Trophoblast cell (in vitro differentiated cells and primary cell): ENCODE results near the gene ATF3.

Source experiments
- DNase-seq, 2 donors: peaks; one replicate each; pipeline ENCODE4 v3.0.0-alpha.2; 2016
- H2AFZ ChIP-seq: 2 replicates; pipeline ENCODE4 v1.6.1; 2013; ENCODE audit warnings: low read length, moderate library complexity, mild to moderate bottlenecking; ENCODE audit not compliant: insufficient read depth, poor library complexity
- H2AK5ac ChIP-seq: 2 replicates; pipeline ENCODE4 v1.6.1; 2013; ENCODE audit warnings: mild to moderate bottlenecking, low read length
- H2BK120ac ChIP-seq: 2 replicates; pipeline ENCODE4 v1.6.1; 2013; ENCODE audit warnings: low read length, mild to moderate bottlenecking, moderate library complexity; ENCODE audit not compliant: insufficient read depth, poor library complexity
- H2BK12ac ChIP-seq: 2 replicates; pipeline ENCODE4 v1.6.1; 2013; ENCODE audit warnings: mild to moderate bottlenecking, low read length, moderate library complexity
- H2BK5ac ChIP-seq: 2 replicates; pipeline ENCODE4 v1.6.1; 2013; ENCODE audit warnings: low read length, low read depth, moderate library complexity, mild to moderate bottlenecking; ENCODE audit not compliant: poor library complexity
- H3K14ac ChIP-seq: 2 replicates; pipeline ENCODE4 v1.6.1; 2013; ENCODE audit warnings: mild to moderate bottlenecking, low read length
- H3K18ac ChIP-seq: 2 replicates; pipeline ENCODE4 v1.6.1; 2013; ENCODE audit warnings: mild to moderate bottlenecking, low read length
- H3K23ac ChIP-seq: 2 replicates; pipeline ENCODE4 v1.6.1; 2013; ENCODE audit warnings: low read length
- H3K27ac ChIP-seq: 2 replicates; pipeline ENCODE4 v1.5.1; 2013; ENCODE audit warnings: low read depth, mild to moderate bottlenecking, inconsistent platforms, low read length, moderate library complexity
- H3K27me3 ChIP-seq: 2 replicates; pipeline ENCODE4 v1.6.1; 2013; ENCODE audit warnings: inconsistent platforms, mild to moderate bottlenecking, low read length, moderate library complexity; ENCODE audit not compliant: insufficient read depth
- H3K36me3 ChIP-seq, 2 experiments: 1 replicate in 1 of 2; 2 replicates in 1 of 2; pipeline ENCODE4 v1.6.1; 2013; ENCODE audit warnings: low read length in 2 of 2, mild to moderate bottlenecking in 2 of 2, moderate library complexity in 1 of 2; ENCODE audit not compliant: insufficient read depth in 2 of 2, control insufficient read depth in 1 of 2
- H3K4ac ChIP-seq: 2 replicates; pipeline ENCODE4 v1.6.1; 2013; ENCODE audit warnings: low read depth, mild to moderate bottlenecking, low read length, moderate library complexity
- H3K4me1 ChIP-seq, 2 experiments: 1 replicate in 1 of 2; 2 replicates in 1 of 2; pipeline ENCODE4 v1.6.1; 2013; ENCODE audit warnings: low read length in 2 of 2, mild to moderate bottlenecking in 2 of 2, moderate library complexity in 1 of 2; ENCODE audit not compliant: insufficient read depth in 2 of 2, control insufficient read depth in 1 of 2
- H3K4me2 ChIP-seq: 2 replicates; pipeline ENCODE4 v1.6.1; 2013; ENCODE audit warnings: inconsistent platforms, mild to moderate bottlenecking, low read length, moderate library complexity
- H3K4me3 ChIP-seq: 2 replicates; pipeline ENCODE4 v1.5.1; 2013; ENCODE audit warnings: mild to moderate bottlenecking, low read depth, low read length, inconsistent platforms
- H3K79me1 ChIP-seq: one replicate; pipeline ENCODE4 v1.6.1; 2013; ENCODE audit warnings: low read length
- H3K79me2 ChIP-seq: 2 replicates; pipeline ENCODE4 v1.6.1; 2013; ENCODE audit warnings: low read length, mild to moderate bottlenecking; ENCODE audit not compliant: control insufficient read depth, insufficient read depth, poor library complexity
- H3K9ac ChIP-seq: 2 replicates; pipeline ENCODE4 v1.6.1; 2013; ENCODE audit warnings: mild to moderate bottlenecking, low read length
- H3K9me3 ChIP-seq: 2 replicates; pipeline ENCODE4 v1.6.1; 2013; ENCODE audit warnings: low read depth, mild to moderate bottlenecking, control low read depth, inconsistent platforms, low read length; ENCODE audit not compliant: insufficient read depth
- H4K12ac ChIP-seq: 2 replicates; pipeline ENCODE4 v1.6.1; 2013; ENCODE audit warnings: low read depth, mild to moderate bottlenecking, low read length, moderate library complexity
- H4K8ac ChIP-seq: 2 replicates; pipeline ENCODE4 v1.6.1; 2013; ENCODE audit warnings: low read depth, mild to moderate bottlenecking, low read length, moderate library complexity
- H4K91ac ChIP-seq: one replicate; pipeline ENCODE4 v1.6.1; 2013; ENCODE audit warnings: low read depth, mild to moderate bottlenecking, low read length, moderate library complexity
- WGBS: extraction: QIAGEN DNeasy Blood & Tissue Kit; methylation state at CpG from one replicate; pipeline ENCODE4 v1.1.7; 2013; ENCODE audit warnings: missing lambda C conversion rate; ENCODE audit not compliant: insufficient read length, insufficient coverage; ENCODE audit errors: extremely low coverage; 5-methylcytosine and 5-hydroxymethylcytosine counted together

ATF3 gene

DNA sequence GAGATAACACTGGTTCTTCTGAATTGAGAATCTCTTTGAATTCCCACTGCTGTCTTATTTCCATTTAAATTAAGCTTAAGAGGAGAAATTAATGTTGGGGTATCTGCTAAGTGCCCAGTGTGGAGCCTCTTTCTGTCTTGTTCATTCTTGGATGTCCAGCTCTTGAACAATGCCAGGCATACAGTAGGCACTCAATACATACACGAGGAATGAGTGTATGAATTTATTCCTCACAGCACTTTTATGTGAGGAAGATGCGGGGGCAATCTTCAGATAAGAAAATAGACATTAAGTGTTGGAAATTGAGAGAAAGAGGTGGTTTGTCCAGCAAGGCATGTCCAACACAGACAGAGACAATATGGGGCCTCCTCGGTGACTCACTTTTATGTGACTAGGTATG, 11.8 kb upstream of the ATF3 start:
- Histone ChIP-seq H3K79me2 (peaks cover 2% of the 10 kb centered on the region), H4K12ac (no peak overlapping the region), H2AK5ac (peak overlapping the region; percentile 52), H3K18ac (no peak overlapping the region), H2BK120ac (peak overlapping the region; percentile 95), H3K27ac (peak overlapping the region; percentile 94), H3K4me1 (peaks cover 18 to 22% of the 10 kb centered on the region in 2 experiments), H3K14ac (peak overlapping the region; percentile 96), H3K27me3 (no peaks in the 10 kb centered on the region), H2BK12ac (peak overlapping the region; percentile 99), H3K4me3 (no peak overlapping the region), H3K23ac (no peak overlapping the region), H4K91ac (peak overlapping the region; percentile 91), H3K4me2 (no peak overlapping the region), H2BK5ac (peak overlapping the region; percentile 95), H2AFZ (no peak overlapping the region), H3K36me3 (no peaks in the 10 kb centered on the region), H3K9ac (no peak overlapping the region), H3K4ac (no peak overlapping the region), H3K9me3 (peaks cover 3% of the 10 kb centered on the region), H4K8ac (peak overlapping the region; percentile 36), H3K79me1 (peaks cover 23% of the 10 kb centered on the region)
- WGBS = no CpG with 5 or more reads among the region's 3 CpGs
- peak in 1 of 2 donors; percentile 46 for DNase-seq

DNA sequence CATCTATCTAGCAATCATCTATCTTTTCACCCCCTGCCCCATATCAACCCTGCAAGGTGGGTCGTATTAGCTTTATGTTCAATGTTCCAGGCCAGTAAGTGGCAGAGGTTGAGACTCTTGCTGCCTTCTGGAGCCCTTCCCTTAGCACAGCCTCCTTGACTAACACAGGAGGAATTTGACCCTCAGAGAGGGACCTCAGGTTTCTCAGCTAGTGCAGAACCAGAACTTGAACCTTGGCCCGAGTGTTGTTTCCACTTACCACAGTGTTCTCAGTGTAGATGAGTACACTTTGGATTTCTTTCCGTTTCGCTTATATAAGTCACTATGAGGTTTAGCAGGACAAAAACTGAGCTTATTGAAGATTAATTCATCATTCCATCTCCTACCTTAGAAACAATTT, 11.1 kb upstream of the ATF3 start:
- Histone ChIP-seq H4K91ac (no peak overlapping the region), H2AK5ac (no peak overlapping the region), H3K4me3 (no peak overlapping the region), H3K14ac (peak overlapping the region; percentile 13), H2AFZ (no peak overlapping the region), H3K4me1 (peaks cover 18 to 22% of the 10 kb centered on the region in 2 experiments), H3K18ac (peak overlapping the region; percentile 11), H2BK120ac (peak overlapping the region; percentile 66), H3K4me2 (no peak overlapping the region), H4K12ac (no peak overlapping the region), H3K9me3 (peaks cover 3% of the 10 kb centered on the region), H2BK5ac (peak overlapping the region; percentile 61), H4K8ac (no peak overlapping the region), H3K4ac (no peak overlapping the region), H3K27me3 (no peaks in the 10 kb centered on the region), H3K23ac (no peak overlapping the region), H3K9ac (no peak overlapping the region), H3K36me3 (no peaks in the 10 kb centered on the region), H3K79me2 (peaks cover 2% of the 10 kb centered on the region), H3K79me1 (peaks cover 23% of the 10 kb centered on the region), H2BK12ac (peak overlapping the region; percentile 52), H3K27ac (no peak overlapping the region)
- DNase-seq = peak; percentile 12 to 52
- WGBS = no CpG with 5 or more reads among the region's 4 CpGs

DNA sequence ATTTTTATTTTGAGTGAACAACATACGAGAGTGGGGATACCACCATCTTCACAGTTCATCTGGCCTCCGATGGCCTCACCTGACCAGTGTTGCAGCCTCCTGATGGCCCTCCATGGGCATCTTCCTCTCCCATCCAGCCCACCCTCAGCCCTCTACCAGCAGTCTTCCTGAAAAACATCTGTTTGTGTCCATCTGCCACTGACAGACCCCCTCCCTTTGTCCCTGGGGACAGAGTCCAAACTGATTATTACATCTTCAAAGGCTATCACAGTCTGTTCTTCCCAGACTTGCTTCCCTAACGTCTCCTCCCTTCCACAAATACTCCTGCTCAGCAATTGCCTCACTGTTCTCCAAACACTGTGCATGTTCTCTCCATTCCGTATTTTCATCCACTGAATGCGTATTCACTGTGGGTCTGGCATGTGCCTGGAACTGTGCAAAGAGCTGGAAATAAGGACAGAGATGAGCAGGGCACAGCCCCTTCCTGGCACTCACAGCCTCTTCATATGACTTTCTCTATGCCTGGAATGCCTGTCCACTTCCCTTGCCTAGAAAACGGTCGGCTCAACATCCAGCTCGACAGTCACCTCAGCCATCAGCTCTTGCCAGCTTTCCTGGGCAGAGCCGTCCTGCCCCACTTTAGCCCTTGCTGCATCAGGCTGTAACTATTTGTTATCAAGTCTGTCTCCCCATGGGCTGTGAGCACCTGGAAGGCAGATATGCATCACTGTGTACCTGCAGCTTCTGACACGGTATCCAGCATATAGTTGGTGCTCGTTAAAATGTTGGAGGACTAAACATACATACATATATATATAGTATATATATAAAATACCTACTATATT, 8.3 kb upstream of the ATF3 start:
- Histone ChIP-seq H3K4ac (no peak overlapping the region), H2AFZ (no peak overlapping the region), H4K91ac (no peak overlapping the region), H3K27ac (no peak overlapping the region), H3K23ac (no peak overlapping the region), H3K18ac (no peak overlapping the region), H3K14ac (no peak overlapping the region), H3K27me3 (no peaks in the 10 kb centered on the region), H3K9ac (no peak overlapping the region), H3K4me1 (peaks cover 5 to 17% of the 10 kb centered on the region in 2 experiments), H2BK5ac (no peak overlapping the region), H3K4me3 (no peak overlapping the region), H2AK5ac (no peak overlapping the region), H3K79me2 (peaks cover 3% of the 10 kb centered on the region), H2BK12ac (peak overlapping the region; percentile 29), H2BK120ac (no peak overlapping the region), H3K9me3 (peaks cover under 1% of the 10 kb centered on the region), H4K8ac (no peak overlapping the region), H3K79me1 (peaks cover 17% of the 10 kb centered on the region), H4K12ac (no peak overlapping the region), H3K4me2 (no peak overlapping the region), H3K36me3 (no peaks in the 10 kb centered on the region)
- peak; percentile 69 to 73 for DNase-seq
- no CpG with 5 or more reads among the region's 11 CpGs for WGBS

DNA sequence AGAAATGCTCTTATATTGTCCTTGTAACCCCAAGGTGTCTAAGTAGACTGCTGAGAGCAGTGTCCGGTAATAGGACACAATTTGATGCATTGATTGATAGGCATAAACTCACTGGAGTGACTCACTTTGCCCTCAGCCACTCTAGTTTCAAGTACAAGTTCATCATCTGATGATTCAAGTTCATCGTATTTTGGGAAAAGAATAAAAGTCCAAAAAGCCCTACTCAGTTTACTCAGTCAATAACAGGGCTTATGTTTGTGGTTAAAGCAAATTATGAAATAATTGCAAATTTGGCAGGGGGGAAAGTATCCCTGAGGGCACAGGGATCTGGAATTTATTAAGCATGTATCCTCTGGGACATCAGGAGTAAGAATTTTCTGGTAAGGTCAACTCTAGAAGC, 7.6 kb upstream of the ATF3 start:
- H3K23ac ChIP-seq = no peak overlapping the region
- no CpG with 5 or more reads among the region's 2 CpGs for WGBS

More for the DNA sequence above, 7.6 kb upstream of the ATF3 start:
- Histone ChIP-seq H4K12ac (no peak overlapping the region), H3K79me1 (peaks cover 16% of the 10 kb centered on the region), H3K14ac (no peak overlapping the region), H2AK5ac (no peak overlapping the region), H2BK120ac (no peak overlapping the region), H3K9me3 (no peaks in the 10 kb centered on the region), H3K4me3 (no peak overlapping the region), H3K4me1 (peaks cover 2 to 18% of the 10 kb centered on the region in 2 experiments), H2BK12ac (no peak overlapping the region), H4K91ac (no peak overlapping the region), H3K27ac (no peak overlapping the region), H2BK5ac (no peak overlapping the region), H3K27me3 (no peaks in the 10 kb centered on the region), H3K4ac (no peak overlapping the region), H3K36me3 (no peaks in the 10 kb centered on the region), H4K8ac (no peak overlapping the region), H3K9ac (no peak overlapping the region), H2AFZ (no peak overlapping the region), H3K4me2 (no peak overlapping the region), H3K79me2 (peaks cover 3% of the 10 kb centered on the region), H3K18ac (no peak overlapping the region)
- peak in 1 of 2 donors; percentile 50 for DNase-seq
